PC-9 (cell line): ENCODE data around the gene TRIB2.
A peak's percentile ranks its signal among the peaks of the same experiment; 100 is the strongest.

Source experiments
- EZH2 ChIP-seq: fragments of 200-600 bp; sonication (generic); IDR thresholded peaks from 2 replicates; pipeline ENCODE4 v1.8.0; 2017; ENCODE audit warnings: antibody characterized with exemption, low read depth
- TF ChIP-seq, protein P1 (sequence below): fragments of 200-600 bp; sonication (generic); conservative IDR thresholded peaks from 2 replicates; pipeline ENCODE4 v1.6.1; 2017; ENCODE audit warnings: mixed run types, antibody characterized with exemption, mild to moderate bottlenecking, moderate library complexity

DNA sequence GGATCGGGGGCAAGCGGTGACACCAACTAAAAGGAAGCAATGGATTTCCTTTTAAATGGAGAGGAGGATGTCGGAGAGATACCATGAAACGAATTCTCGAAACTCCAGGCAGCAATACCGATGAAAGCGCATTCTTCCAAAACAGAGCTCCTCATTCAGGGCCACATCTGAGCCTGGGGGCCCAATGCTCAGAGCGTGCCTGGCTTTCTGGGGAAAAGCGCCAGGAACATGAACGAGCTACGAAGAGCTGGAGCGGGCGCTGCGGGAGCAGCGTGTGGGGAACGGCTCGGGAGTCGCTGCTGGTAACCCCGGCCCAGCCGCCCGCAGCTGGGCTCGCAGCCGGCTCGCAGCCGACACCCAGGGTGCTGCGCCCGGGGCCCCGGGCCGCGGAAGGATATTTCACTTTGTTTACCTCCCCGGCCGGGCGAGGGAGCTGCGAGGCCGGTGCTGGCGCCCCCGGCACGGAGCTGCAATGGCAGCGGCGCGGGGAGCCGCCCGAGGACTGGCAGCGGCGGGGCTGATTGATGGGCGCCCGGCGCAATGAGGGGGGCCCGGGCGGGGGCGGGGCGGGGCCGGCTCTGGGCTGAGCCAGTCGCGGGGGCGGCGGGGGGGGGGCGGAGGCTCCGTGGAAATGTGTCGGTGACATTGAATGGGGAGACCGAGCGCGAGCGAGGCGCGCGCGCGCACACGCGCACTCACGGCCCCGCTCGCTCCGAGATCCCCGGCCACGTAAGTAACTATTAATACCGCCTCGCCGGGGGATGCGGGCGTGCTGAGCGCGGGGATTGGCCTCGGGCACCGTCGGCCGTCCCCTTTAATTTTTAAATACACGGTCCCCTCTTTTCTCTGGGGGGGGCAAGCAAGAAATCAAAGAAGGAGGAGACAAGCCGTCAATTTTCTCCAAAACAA, at the start of gene TRIB2:
- TF ChIP-seq EZH2, result no peak
- TF ChIP-seq, protein P1, sequence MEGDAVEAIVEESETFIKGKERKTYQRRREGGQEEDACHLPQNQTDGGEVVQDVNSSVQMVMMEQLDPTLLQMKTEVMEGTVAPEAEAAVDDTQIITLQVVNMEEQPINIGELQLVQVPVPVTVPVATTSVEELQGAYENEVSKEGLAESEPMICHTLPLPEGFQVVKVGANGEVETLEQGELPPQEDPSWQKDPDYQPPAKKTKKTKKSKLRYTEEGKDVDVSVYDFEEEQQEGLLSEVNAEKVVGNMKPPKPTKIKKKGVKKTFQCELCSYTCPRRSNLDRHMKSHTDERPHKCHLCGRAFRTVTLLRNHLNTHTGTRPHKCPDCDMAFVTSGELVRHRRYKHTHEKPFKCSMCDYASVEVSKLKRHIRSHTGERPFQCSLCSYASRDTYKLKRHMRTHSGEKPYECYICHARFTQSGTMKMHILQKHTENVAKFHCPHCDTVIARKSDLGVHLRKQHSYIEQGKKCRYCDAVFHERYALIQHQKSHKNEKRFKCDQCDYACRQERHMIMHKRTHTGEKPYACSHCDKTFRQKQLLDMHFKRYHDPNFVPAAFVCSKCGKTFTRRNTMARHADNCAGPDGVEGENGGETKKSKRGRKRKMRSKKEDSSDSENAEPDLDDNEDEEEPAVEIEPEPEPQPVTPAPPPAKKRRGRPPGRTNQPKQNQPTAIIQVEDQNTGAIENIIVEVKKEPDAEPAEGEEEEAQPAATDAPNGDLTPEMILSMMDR, result peak; percentile 8; the same call in 1 of the 2 replicates
